Measurements from ENCODE around the gene C5AR1.
"Not testable (repeated sequence)": the region's sequence is repeated elsewhere in the genome, so short reads cannot be mapped to it uniquely, and the experiment has no call there.

C5AR1 gene

GRCh38 chr19:47309608-47310007 lies at the start of gene C5AR1:
Gene C5AR1, plus strand, starts transcription at chr19:47309861. Its CDS starts 35 bp downstream, at chr19:47309896.
- Histone ChIP-seq H3K4me3 (replicated peaks; ENCODE audit: low read depth, low read length) (peak within 1 kb of the TSS; percentile 17), H3K36me3 (ENCODE audit: control insufficient read depth, insufficient read depth, low read length) (no peaks in the 10 kb centered on the region), H3K27me3 (replicated peaks; ENCODE audit: control insufficient read depth, insufficient read depth, low read length) (no peaks in the 10 kb centered on the region)
- no peak for DNase-seq (ENCODE audit: extremely low read depth, insufficient read length)
- TF ChIP-seq, protein P1, sequence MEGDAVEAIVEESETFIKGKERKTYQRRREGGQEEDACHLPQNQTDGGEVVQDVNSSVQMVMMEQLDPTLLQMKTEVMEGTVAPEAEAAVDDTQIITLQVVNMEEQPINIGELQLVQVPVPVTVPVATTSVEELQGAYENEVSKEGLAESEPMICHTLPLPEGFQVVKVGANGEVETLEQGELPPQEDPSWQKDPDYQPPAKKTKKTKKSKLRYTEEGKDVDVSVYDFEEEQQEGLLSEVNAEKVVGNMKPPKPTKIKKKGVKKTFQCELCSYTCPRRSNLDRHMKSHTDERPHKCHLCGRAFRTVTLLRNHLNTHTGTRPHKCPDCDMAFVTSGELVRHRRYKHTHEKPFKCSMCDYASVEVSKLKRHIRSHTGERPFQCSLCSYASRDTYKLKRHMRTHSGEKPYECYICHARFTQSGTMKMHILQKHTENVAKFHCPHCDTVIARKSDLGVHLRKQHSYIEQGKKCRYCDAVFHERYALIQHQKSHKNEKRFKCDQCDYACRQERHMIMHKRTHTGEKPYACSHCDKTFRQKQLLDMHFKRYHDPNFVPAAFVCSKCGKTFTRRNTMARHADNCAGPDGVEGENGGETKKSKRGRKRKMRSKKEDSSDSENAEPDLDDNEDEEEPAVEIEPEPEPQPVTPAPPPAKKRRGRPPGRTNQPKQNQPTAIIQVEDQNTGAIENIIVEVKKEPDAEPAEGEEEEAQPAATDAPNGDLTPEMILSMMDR (IDR thresholded peaks at IDR 0.05; ENCODE audit: insufficient read depth, low read length, poor library complexity, severe bottlenecking): peak; percentile 29

DNA sequence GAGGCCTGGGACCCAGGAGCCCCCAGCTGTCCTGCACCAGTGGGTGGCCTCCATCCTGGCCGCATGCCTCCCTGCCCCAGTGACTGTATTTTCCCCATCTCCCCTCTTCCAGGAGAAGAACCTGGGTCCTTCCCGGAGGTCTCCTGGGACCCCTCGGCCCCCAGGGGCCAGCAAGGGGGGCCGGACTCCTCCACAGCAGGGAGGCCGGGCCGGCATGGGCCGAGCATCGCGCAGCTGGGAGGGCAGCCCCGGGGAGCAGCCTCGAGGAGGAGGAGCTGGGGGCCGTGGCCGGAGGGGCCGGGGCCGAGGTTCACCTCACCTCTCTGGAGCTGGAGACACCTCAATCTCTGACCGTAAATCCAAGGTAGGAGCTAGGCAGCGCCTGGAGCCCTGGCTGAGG lies 49.2 kb upstream of the C5AR1 start:
- Histone ChIP-seq H3K27me3 (replicated peaks; ENCODE audit: control insufficient read depth, insufficient read depth, low read length) (no peaks in the 10 kb centered on the region), H3K4me3 (replicated peaks; ENCODE audit: low read depth, low read length) (no peak overlapping the region), H3K36me3 (ENCODE audit: control insufficient read depth, insufficient read depth, low read length) (peaks cover 18% of the 10 kb centered on the region)
- TF ChIP-seq, protein P1 (IDR thresholded peaks at IDR 0.05; ENCODE audit: insufficient read depth, low read length, poor library complexity, severe bottlenecking): no peak
- DNase-seq (ENCODE audit: extremely low read depth, insufficient read length): no peak

DNA sequence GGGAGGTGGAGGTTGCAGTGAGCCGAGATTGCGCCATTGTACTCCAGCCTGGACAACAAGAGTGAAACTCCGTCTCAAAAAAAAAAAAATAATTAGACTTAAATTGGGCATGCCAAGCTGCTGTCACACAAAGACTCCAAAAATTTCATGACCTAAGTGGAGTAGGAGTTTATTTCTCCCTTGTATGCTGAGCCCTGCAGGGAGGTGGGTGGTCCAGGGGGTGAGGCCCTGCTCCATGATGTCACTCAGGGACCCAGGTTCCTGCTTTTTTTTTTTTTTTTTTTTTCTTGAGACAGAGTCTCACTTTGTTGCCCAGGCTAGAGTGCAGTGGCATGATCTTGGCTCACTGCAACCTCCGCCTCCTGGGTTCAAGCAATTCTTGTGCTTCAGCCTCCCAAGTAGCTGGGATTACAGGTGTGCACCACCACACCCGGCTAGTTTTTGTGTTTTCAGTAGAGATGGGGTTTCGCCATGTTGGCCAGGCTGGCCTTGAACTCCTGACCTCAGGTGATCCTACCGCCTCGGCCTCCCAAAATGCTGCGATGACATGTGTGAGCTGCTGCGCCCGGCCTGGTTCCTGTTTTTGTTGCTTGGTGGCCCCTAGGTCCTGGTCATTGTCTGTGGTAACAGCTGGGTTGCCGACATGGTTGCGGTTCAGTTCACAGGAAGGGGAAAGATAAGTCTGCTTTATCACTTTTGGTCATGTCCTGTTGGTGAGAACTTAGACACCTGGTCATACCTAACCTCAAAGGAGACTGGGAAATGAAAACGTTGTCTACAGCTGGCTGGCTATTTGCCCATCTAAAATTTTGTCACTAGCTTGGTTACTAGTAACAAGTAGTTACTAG lies 47.5 kb upstream of the C5AR1 start:
- H3K36me3 ChIP-seq (ENCODE audit: control insufficient read depth, insufficient read depth, low read length): peaks cover 23% of the 10 kb centered on the region
- DNase-seq (ENCODE audit: extremely low read depth, insufficient read length): peak; percentile 85
- not testable (repeated sequence) for H3K27me3 ChIP-seq (replicated peaks; ENCODE audit: control insufficient read depth, insufficient read depth, low read length); H3K4me3 ChIP-seq (replicated peaks; ENCODE audit: low read depth, low read length)

DNA sequence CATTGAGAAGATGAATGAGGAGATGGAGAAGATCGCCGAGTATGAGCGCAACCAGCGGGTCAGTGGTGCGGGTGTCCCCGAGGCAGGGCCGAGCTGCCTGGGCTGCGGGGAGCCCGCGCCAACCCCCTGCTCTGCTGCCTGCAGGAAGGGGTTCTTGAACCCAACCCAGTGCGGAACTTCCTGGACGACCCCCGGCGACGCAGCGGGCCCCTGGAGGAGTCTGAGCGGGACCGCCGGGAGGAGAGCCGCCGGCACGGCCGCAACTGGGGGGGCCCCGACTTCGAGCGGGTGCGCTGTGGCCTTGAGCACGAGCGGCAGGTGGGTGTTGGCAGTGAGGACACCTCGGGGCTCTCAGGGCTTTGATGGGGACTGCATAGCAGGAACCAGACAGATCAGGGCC lies 45.0 kb upstream of the C5AR1 start:
- TF ChIP-seq, protein P1 (IDR thresholded peaks at IDR 0.05; ENCODE audit: insufficient read depth, low read length, poor library complexity, severe bottlenecking): no peak
- H3K27me3 ChIP-seq (replicated peaks; ENCODE audit: control insufficient read depth, insufficient read depth, low read length): no peaks in the 10 kb centered on the region
- H3K36me3 ChIP-seq (ENCODE audit: control insufficient read depth, insufficient read depth, low read length): peaks cover 24% of the 10 kb centered on the region
- DNase-seq (ENCODE audit: extremely low read depth, insufficient read length): no peak
- H3K4me3 ChIP-seq (replicated peaks; ENCODE audit: low read depth, low read length): no peak overlapping the region

DNA sequence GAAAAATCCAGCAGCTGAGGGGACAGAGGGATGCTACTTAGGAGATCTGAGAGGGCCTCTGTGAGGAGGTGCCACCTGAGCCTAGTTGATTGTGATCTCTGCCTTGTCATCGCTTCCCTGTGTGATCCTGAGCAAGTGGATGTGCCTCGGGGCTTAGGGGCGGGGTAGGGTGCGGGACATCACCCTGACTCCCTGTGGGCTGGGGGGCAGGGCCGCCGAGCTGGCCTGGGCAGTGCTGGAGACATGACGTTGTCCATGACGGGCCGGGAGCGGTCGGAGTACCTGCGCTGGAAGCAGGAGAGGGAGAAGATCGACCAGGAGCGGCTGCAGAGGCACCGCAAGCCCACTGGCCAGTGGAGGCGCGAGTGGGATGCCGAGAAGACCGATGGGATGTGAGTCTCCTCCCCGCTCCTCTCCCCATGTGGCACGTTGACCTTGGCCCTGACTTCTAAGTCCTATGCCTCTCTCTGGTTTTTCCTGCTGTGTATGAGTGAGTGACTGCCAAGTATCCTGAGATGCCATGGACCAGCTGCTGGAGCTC lies 43.2 kb upstream of the C5AR1 start:
- Histone ChIP-seq H3K27me3 (replicated peaks; ENCODE audit: control insufficient read depth, insufficient read depth, low read length) (no peaks in the 10 kb centered on the region), H3K36me3 (ENCODE audit: control insufficient read depth, insufficient read depth, low read length) (peaks cover 22% of the 10 kb centered on the region), H3K4me3 (replicated peaks; ENCODE audit: low read depth, low read length) (no peak overlapping the region)
- no peak for DNase-seq (ENCODE audit: extremely low read depth, insufficient read length)
- TF ChIP-seq, protein P1 (IDR thresholded peaks at IDR 0.05; ENCODE audit: insufficient read depth, low read length, poor library complexity, severe bottlenecking): no peak

GRCh38 chr19:47267350-47267759 lies 42.3 kb upstream of the C5AR1 start:
- TF ChIP-seq, protein P1 (IDR thresholded peaks at IDR 0.05; ENCODE audit: insufficient read depth, low read length, poor library complexity, severe bottlenecking): no peak
- Histone ChIP-seq H3K27me3 (replicated peaks; ENCODE audit: control insufficient read depth, insufficient read depth, low read length) (no peaks in the 10 kb centered on the region), H3K4me3 (replicated peaks; ENCODE audit: low read depth, low read length) (no peak overlapping the region), H3K36me3 (ENCODE audit: control insufficient read depth, insufficient read depth, low read length) (peaks cover 22% of the 10 kb centered on the region)
- no peak for DNase-seq (ENCODE audit: extremely low read depth, insufficient read length)

All from GM06990 (cell line).